NOMO-1 treated with DMSO at 0.1 percent for 48 hours (cell line): Measurements from ENCODE around the gene SF3A2.
A peak's percentile ranks its signal among the peaks of the same experiment; 100 is the strongest.

Experiments
- DNase-seq: peaks from one replicate; lab custom pipeline; 2025; ENCODE audit not compliant: unreplicated experiment; lab: John Stamatoyannopoulos, UW

The SF3A2 gene

GRCh38 chr19:2226051-2226839 lies 10.4 kb upstream of the SF3A2 start:
- no peak for DNase-seq

GRCh38 chr19:2226840-2227360 lies 9.7 kb upstream of the SF3A2 start:
- no peak for DNase-seq

- DNase-seq, result peak; percentile 91
Observed at GRCh38 chr19:2227415-2228156, 9.0 kb upstream of the SF3A2 start.

GRCh38 chr19:2228157-2229030 lies 8.2 kb upstream of the SF3A2 start:
- no peak for DNase-seq

- DNase-seq, result no peak
Observed at GRCh38 chr19:2229103-2230032, 7.3 kb upstream of the SF3A2 start.

GRCh38 chr19:2230033-2230531 lies 6.5 kb upstream of the SF3A2 start:
- DNase-seq, result no peak

GRCh38 chr19:2230807-2231533 lies 5.7 kb upstream of the SF3A2 start:
- no peak for DNase-seq

- no peak for DNase-seq
Observed at GRCh38 chr19:2231621-2232221, 4.9 kb upstream of the SF3A2 start.

GRCh38 chr19:2232286-2233151 lies 4.1 kb upstream of the SF3A2 start:
- no peak for DNase-seq

- DNase-seq, result no peak
Observed at GRCh38 chr19:2233601-2234280, 2.9 kb upstream of the SF3A2 start.

GRCh38 chr19:2234996-2235380 lies 1.6 kb upstream of the SF3A2 start:
- no peak for DNase-seq

- no peak for DNase-seq
Observed at GRCh38 chr19:2235381-2236063, 1.1 kb upstream of the SF3A2 start.

- DNase-seq, result no peak
Observed at GRCh38 chr19:2236064-2236313, 635 bp upstream of the SF3A2 start.

- no peak for DNase-seq
Observed at GRCh38 chr19:2237051-2237868, 636 bp downstream of the SF3A2 start.

- DNase-seq, result no peak
Observed at GRCh38 chr19:2237869-2238153, 1.2 kb downstream of the SF3A2 start.

- DNase-seq, result no peak
Observed at GRCh38 chr19:2239173-2239572, 2.5 kb downstream of the SF3A2 start.
